ENCODE results near the gene EVI5L.

DNA sequence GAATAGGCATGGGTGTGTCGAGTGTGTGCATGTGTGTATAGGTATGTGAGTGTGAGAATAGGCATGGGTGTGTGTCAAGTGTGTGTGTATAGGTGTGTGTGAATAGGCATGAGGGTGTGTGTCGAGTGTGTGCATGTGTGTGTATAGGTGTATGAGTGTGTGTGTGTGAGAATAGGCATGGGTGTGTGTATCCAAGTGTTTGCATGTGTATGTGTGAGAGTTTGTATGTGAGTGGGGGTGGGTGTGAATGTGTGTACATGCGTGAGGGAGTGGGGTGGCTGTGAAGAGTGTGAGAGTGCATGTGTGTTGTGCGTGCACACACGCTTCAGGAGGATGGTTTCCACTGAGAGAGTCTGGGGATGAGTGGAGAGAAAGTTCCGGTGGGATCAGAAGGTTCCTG is 13.5 kb downstream of the EVI5L start:
- TF ChIP-seq POLR2A (IDR thresholded peaks at IDR 0.05; ENCODE audit: low read length) (no peak), GATA1 (IDR thresholded peaks at IDR 0.05; ENCODE audit: low read depth, low read length) (no peak)

Measured in erythroblast (primary cell).